ENCODE measurements around the gene SPTBN2.

SPTBN2 gene

GRCh38 chr11:66723693-66724092, 5.3 kb downstream of the SPTBN2 start:
- no peak for DNase-seq

- no peak for DNase-seq
These were observed 6.0 kb downstream of the SPTBN2 start for GRCh38 chr11:66722745-66723651.

- DNase-seq, result no peak
These were observed 7.1 kb downstream of the SPTBN2 start for GRCh38 chr11:66721939-66722338.

GRCh38 chr11:66720899-66721470, 8.0 kb downstream of the SPTBN2 start:
- no peak for DNase-seq

- DNase-seq, result peak; percentile 23
These were observed 8.7 kb downstream of the SPTBN2 start for GRCh38 chr11:66720223-66720898.

- no peak for DNase-seq
These were observed 9.7 kb downstream of the SPTBN2 start for GRCh38 chr11:66719111-66719872.

GRCh38 chr11:66718320-66718971, 10.6 kb downstream of the SPTBN2 start:
- no peak for DNase-seq

GRCh38 chr11:66717925-66718319, 11.1 kb downstream of the SPTBN2 start:
- no peak for DNase-seq

GRCh38 chr11:66716996-66717395, 12.0 kb downstream of the SPTBN2 start:
- no peak for DNase-seq

- DNase-seq, result no peak
These were observed 13.5 kb downstream of the SPTBN2 start for GRCh38 chr11:66715346-66716085.

GRCh38 chr11:66713746-66714480, 15.1 kb downstream of the SPTBN2 start:
- DNase-seq, result no peak

- no peak for DNase-seq
These were observed 18.6 kb downstream of the SPTBN2 start for GRCh38 chr11:66710384-66710930.

- no peak for DNase-seq
These were observed 20.3 kb downstream of the SPTBN2 start for GRCh38 chr11:66708701-66709100.

- DNase-seq, result no peak
These were observed 20.9 kb downstream of the SPTBN2 start for GRCh38 chr11:66708094-66708493.

GRCh38 chr11:66707486-66707885, 21.5 kb downstream of the SPTBN2 start:
- DNase-seq, result no peak

GRCh38 chr11:66706989-66707388, 22.0 kb downstream of the SPTBN2 start:
- no peak for DNase-seq

- DNase-seq, result no peak
These were observed 23.3 kb downstream of the SPTBN2 start for GRCh38 chr11:66705587-66706335.

GRCh38 chr11:66704659-66705360, 24.2 kb downstream of the SPTBN2 start:
- DNase-seq, result no peak
